ENCODE measurements around the gene CASP12.

CASP12 gene

GRCh38 chr11:104908186-104908531, 9.9 kb upstream of the CASP12 start:
- no peak for DNase-seq (ENCODE audit: low read depth)
- TF ChIP-seq CTCF (conservative IDR thresholded peaks at IDR 0.05; ENCODE audit: control insufficient read depth, insufficient read depth, low read depth, low read length), result no peak
- H3K4me3 ChIP-seq (ENCODE audit: control insufficient read depth, low read depth, low read length), result no peak overlapping the region

- no peak overlapping the region for H3K4me3 ChIP-seq (ENCODE audit: control insufficient read depth, low read depth, low read length)
- DNase-seq (ENCODE audit: low read depth), result peak; percentile 77
- TF ChIP-seq CTCF (conservative IDR thresholded peaks at IDR 0.05; ENCODE audit: control insufficient read depth, insufficient read depth, low read depth, low read length), result no peak
These were observed 9.4 kb upstream of the CASP12 start for GRCh38 chr11:104907521-104908185.

- peak; percentile 11 for TF ChIP-seq CTCF (conservative IDR thresholded peaks at IDR 0.05; ENCODE audit: control insufficient read depth, insufficient read depth, low read depth, low read length)
- no peak for DNase-seq (ENCODE audit: low read depth)
- no peak overlapping the region for H3K4me3 ChIP-seq (ENCODE audit: control insufficient read depth, low read depth, low read length)
These were observed 7.0 kb upstream of the CASP12 start for GRCh38 chr11:104905271-104905670.

GRCh38 chr11:104899226-104899625, 966 bp upstream of the CASP12 start:
- TF ChIP-seq CTCF (conservative IDR thresholded peaks at IDR 0.05; ENCODE audit: control insufficient read depth, insufficient read depth, low read depth, low read length), result no peak
- DNase-seq (ENCODE audit: low read depth), result no peak
- H3K4me3 ChIP-seq (ENCODE audit: control insufficient read depth, low read depth, low read length), result no peak overlapping the region

GRCh38 chr11:104898685-104899013, 389 bp upstream of the CASP12 start:
- no peak for DNase-seq (ENCODE audit: low read depth)
- TF ChIP-seq CTCF (conservative IDR thresholded peaks at IDR 0.05; ENCODE audit: control insufficient read depth, insufficient read depth, low read depth, low read length), result no peak
- H3K4me3 ChIP-seq (ENCODE audit: control insufficient read depth, low read depth, low read length), result no peak overlapping the region

GRCh38 chr11:104895634-104896033, 2.6 kb downstream of the CASP12 start:
- DNase-seq (ENCODE audit: low read depth), result no peak

More at GRCh38 chr11:104895634-104896033, 2.6 kb downstream of the CASP12 start:
- no peak for TF ChIP-seq CTCF (conservative IDR thresholded peaks at IDR 0.05; ENCODE audit: control insufficient read depth, insufficient read depth, low read depth, low read length)
- no peak overlapping the region for H3K4me3 ChIP-seq (ENCODE audit: control insufficient read depth, low read depth, low read length)
